Measurements from ENCODE around the gene PDE4B. TPM values are rescaled to one million over a fixed set of nuclear protein-coding genes. Genes with fewer than 3 reads are reported as not detected.

Gene PDE4B
- total and polyA plus RNA-seq, 9 of the 15 experiments (the other 6 are each of a cell fraction or from before 2014, with no cell fraction given), result 0.09 TPM; not detected in 8

DNA sequence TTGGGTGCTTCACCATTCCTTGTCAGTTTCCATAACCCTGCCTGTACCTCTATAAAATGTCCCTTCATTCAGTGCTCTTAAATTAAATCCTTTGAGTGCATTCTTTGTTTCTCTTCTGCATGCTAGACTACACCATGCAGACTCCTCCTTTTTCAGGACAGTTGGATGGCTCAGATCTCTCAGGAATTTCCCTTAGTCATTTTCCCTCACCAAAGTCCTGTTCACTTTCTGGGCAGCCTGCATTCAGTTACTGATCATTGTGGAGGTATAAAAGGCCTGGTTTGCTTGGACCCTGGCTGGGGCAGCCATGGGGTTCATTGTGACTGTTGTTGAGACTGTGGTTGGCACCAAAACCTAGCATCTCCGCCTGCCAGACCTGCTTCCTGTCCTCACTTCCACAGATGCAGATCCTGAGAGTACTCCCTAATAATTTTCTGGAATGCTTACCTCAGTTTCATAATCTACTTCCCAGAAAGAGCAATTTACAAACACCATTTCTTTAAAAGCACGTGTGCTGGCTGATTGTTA is 88.4 kb downstream of the PDE4B start:
- BruUV-seq (replicated peaks), result no TSS peak
- Histone ChIP-seq H3K27me3 (ENCODE audit: control insufficient read depth in 2 of 2, insufficient read depth in 2 of 2, low read length in 2 of 2) (no peaks in the 10 kb centered on the region), H3K79me2 (ENCODE audit: control insufficient read depth, insufficient read depth, low read length) (no peaks in the 10 kb centered on the region), H3K9ac (ENCODE audit: insufficient read depth in 1 of 2, low read depth in 2 of 2, low read length in 2 of 2) (no peak overlapping the region), H2AFZ (ENCODE audit: low read depth, low read length) (no peak overlapping the region), H3K4me2 (ENCODE audit: insufficient read depth, low read length) (no peak overlapping the region), H3K9me1 (ENCODE audit: control insufficient read depth, insufficient read depth, low read length) (no peaks in the 10 kb centered on the region), H3K9me3 (replicated peaks; ENCODE audit: control insufficient read depth, insufficient read depth, low read depth, low read length) (no peaks in the 10 kb centered on the region), H3K4me3 (no peak overlapping the region), H3K4me1 (replicated peaks in 1 of 2; ENCODE audit: control insufficient read depth in 2 of 2, insufficient read depth in 2 of 2, low read length in 2 of 2) (no peaks in the 10 kb centered on the region), H3K36me3 (ENCODE audit: control insufficient read depth, insufficient read depth, low read length) (no peaks in the 10 kb centered on the region), H4K20me1 (replicated peaks; ENCODE audit: control insufficient read depth, insufficient read depth, low read length) (no peaks in the 10 kb centered on the region), H3K27ac (ENCODE audit: extremely low read depth, low read depth, low read length) (no peak overlapping the region)
- ATAC-seq (no peak), DNase-seq (ENCODE audit: extremely low read depth in 1 of 4, low spot score in 3 of 4) (no peak), FAIRE-seq (no peak)
- CTCF ChIA-PET (ENCODE audit: low intra/inter-chr PET ratio), result no interaction called here
- TF ChIP-seq MXI1 (IDR thresholded peaks at IDR 0.05; ENCODE audit: low read depth, low read length), result no peak
- TF ChIP-seq, protein P1, sequence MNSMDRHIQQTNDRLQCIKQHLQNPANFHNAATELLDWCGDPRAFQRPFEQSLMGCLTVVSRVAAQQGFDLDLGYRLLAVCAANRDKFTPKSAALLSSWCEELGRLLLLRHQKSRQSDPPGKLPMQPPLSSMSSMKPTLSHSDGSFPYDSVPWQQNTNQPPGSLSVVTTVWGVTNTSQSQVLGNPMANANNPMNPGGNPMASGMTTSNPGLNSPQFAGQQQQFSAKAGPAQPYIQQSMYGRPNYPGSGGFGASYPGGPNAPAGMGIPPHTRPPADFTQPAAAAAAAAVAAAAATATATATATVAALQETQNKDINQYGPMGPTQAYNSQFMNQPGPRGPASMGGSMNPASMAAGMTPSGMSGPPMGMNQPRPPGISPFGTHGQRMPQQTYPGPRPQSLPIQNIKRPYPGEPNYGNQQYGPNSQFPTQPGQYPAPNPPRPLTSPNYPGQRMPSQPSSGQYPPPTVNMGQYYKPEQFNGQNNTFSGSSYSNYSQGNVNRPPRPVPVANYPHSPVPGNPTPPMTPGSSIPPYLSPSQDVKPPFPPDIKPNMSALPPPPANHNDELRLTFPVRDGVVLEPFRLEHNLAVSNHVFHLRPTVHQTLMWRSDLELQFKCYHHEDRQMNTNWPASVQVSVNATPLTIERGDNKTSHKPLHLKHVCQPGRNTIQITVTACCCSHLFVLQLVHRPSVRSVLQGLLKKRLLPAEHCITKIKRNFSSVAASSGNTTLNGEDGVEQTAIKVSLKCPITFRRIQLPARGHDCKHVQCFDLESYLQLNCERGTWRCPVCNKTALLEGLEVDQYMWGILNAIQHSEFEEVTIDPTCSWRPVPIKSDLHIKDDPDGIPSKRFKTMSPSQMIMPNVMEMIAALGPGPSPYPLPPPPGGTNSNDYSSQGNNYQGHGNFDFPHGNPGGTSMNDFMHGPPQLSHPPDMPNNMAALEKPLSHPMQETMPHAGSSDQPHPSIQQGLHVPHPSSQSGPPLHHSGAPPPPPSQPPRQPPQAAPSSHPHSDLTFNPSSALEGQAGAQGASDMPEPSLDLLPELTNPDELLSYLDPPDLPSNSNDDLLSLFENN (IDR thresholded peaks at IDR 0.05; ENCODE audit: low read depth in 2 of 2, low read length in 2 of 2), result no peak
- no peak for TF ChIP-seq DIDO1 (tag; IDR thresholded peaks at IDR 0.05; ENCODE audit: low read depth)
- no peak for TF ChIP-seq MCM5 (IDR thresholded peaks at IDR 0.05; ENCODE audit: low read depth)
- no peak for TF ChIP-seq HMG20A (CRISPR knock-in tag; conservative IDR thresholded peaks at IDR 0.05)
- no peak for TF ChIP-seq RUNX1 (IDR thresholded peaks at IDR 0.05; ENCODE audit: low read depth)
- no peak for TF ChIP-seq SMARCA5 (IDR thresholded peaks at IDR 0.05)
- TF ChIP-seq PURB (CRISPR knock-in tag; IDR thresholded peaks at IDR 0.05; ENCODE audit: low read depth), result no peak
- no peak for TF ChIP-seq NR2F6 (CRISPR knock-in tag; IDR thresholded peaks at IDR 0.05)
- TF ChIP-seq HNRNPH1 (optimal IDR thresholded peaks at IDR 0.05; ENCODE audit: low read depth, low read length), result no peak
- no peak for TF ChIP-seq RBM14 (IDR thresholded peaks at IDR 0.05; ENCODE audit: borderline replicate concordance, insufficient read depth, low read depth, low read length)
- intact Hi-C loops (cut with micrococcal nuclease) (no loop called here), in situ Hi-C loops (cut with MboI) (no loop called here)
- 2% methylated on average over 2 of the region's 2 CpGs for WGBS (ENCODE audit: insufficient coverage, low coverage, missing lambda C conversion rate)
- POLR2A ChIA-PET, result no interaction called here
